HCT116 (cell line): ENCODE data around the gene PRR4. TPM values are rescaled to one million over a fixed set of nuclear protein-coding genes. Genes with fewer than 3 reads are reported as not detected.

Experiments
- ATAC-seq: fragments of 200-7000 bp; cut with Tn5 transposase; 2 replicates; pipeline ENCODE4 v1.9.1; 2020; ENCODE audit warnings: mild to moderate bottlenecking, moderate library complexity
- BruUV-seq: library from RNA; stranded (reverse); fragments of 400-500 nt; replicated peaks from 2 replicates; lab custom pipeline; 2021; lab: Mats Ljungman, UMichigan
- CTCF ChIA-PET: fragments of 300-600 bp; sonication (Branson Sonifier 250); formaldehyde crosslinking; loops from one replicate; lab custom pipeline; 2021; ENCODE audit warnings: antibody characterized with exemption; lab: Charles Lee
- POLR2A ChIA-PET: fragments of 300-600, 350-600 bp; sonication (Branson Sonifier 250); formaldehyde crosslinking; loops from one replicate; lab custom pipeline; 2021; ENCODE audit warnings: antibody characterized with exemption; lab: Charles Lee
- RAD21 ChIA-PET, 2 experiments: fragments of 300-600 bp; sonication (Branson Sonifier 250); formaldehyde crosslinking; loops; one replicate each; lab custom pipeline; 2023; ENCODE audit warnings: low total read pairs in 2 of 2; ENCODE audit not compliant: uncharacterized antibody in 2 of 2, unreplicated experiment in 2 of 2, low non-redundant PET in 1 of 2; lab: Charles Lee
- DNase-seq: peaks from one replicate; pipeline ENCODE4 v3.0.0-alpha.2; 2010; ENCODE audit warnings: low read depth, low spot score
- H2AFZ ChIP-seq: fragments of 200-600 bp; shearing (Covaris generic), sonication (generic); 2 replicates; pipeline ENCODE4 v1.6.1; 2017; ENCODE audit warnings: low read depth, mixed run types, mixed read lengths, antibody characterized with exemption, low read length; ENCODE audit not compliant: poor library complexity, severe bottlenecking
- H3K27ac ChIP-seq: 2 replicates; pipeline ENCODE4 v1.5.1; 2012; ENCODE audit warnings: low read depth, low read length
- H3K27me3 ChIP-seq: fragments of 200-600 bp; sonication (generic); 2 replicates; pipeline ENCODE4 v1.6.1; 2016; ENCODE audit warnings: mixed run types, low read length, mixed read lengths; ENCODE audit not compliant: insufficient read depth
- H3K36me3 ChIP-seq, 2 experiments: fragments of 200-500 bp in 1 of 2; fragments of 200-600 bp in 1 of 2; sonication (Bioruptor generic) in 1 of 2; sonication (generic) in 1 of 2; 2 replicates each; pipeline versions ENCODE4 v1.5.1 to v1.6.1; 2014 to 2016; ENCODE audit warnings: low read length in 2 of 2, inconsistent platforms in 1 of 2, mixed read lengths in 1 of 2, mixed run types in 1 of 2; ENCODE audit not compliant: insufficient read depth in 2 of 2, control insufficient read depth in 1 of 2
- H3K4me1 ChIP-seq, 2 experiments: fragments of 200-600 bp in 1 of 2; sonication (generic) in 1 of 2; 2 replicates each; pipeline versions ENCODE4 v1.5.1 to v1.6.1; 2012 to 2017; ENCODE audit warnings: low read length in 2 of 2, inconsistent platforms in 1 of 2, mild to moderate bottlenecking in 1 of 2, mixed read lengths in 1 of 2, mixed run types in 1 of 2, moderate library complexity in 1 of 2; ENCODE audit not compliant: insufficient read depth in 2 of 2, control insufficient read depth in 1 of 2
- H3K4me2 ChIP-seq: fragments of 200-600 bp; sonication (generic); 2 replicates; pipeline ENCODE4 v1.6.1; 2017; ENCODE audit warnings: mixed run types, low read length, mixed read lengths
- H3K4me3 ChIP-seq, 2 experiments: fragments of 200-600 bp in 1 of 2; sonication (generic) in 1 of 2; replicated peaks in 1 of 2; 2 replicates each; pipeline ENCODE4 v1.5.1; 2011 to 2016; ENCODE audit warnings: low read length in 2 of 2, control low read depth in 1 of 2, low read depth in 1 of 2, mild to moderate bottlenecking in 1 of 2, mixed read lengths in 1 of 2, mixed run types in 1 of 2
- H3K79me2 ChIP-seq: fragments of 200-600 bp; sonication (generic); 2 replicates; pipeline ENCODE4 v1.6.1; 2017; ENCODE audit warnings: mild to moderate bottlenecking, mixed run types, low read length, moderate library complexity, mixed read lengths; ENCODE audit not compliant: insufficient read depth
- H3K9ac ChIP-seq: fragments of 200-600 bp; sonication (generic); 2 replicates; pipeline ENCODE4 v1.6.1; 2016; ENCODE audit warnings: low read length, mixed read lengths
- H3K9me2 ChIP-seq: fragments of 200-600 bp; sonication (generic), shearing (Covaris generic); 2 replicates; pipeline ENCODE4 v1.6.1; 2017; ENCODE audit warnings: mixed run types, mild to moderate bottlenecking, moderate library complexity; ENCODE audit not compliant: insufficient read depth
- H3K9me3 ChIP-seq, 2 experiments: fragments of 200-500 bp in 1 of 2; fragments of 200-600 bp in 1 of 2; sonication (Bioruptor generic) in 1 of 2; sonication (generic) in 1 of 2; 2 replicates each; pipeline ENCODE4 v1.6.1; 2014 to 2017; ENCODE audit warnings: low read length in 2 of 2, mixed read lengths in 2 of 2, inconsistent platforms in 1 of 2, low read depth in 1 of 2, mild to moderate bottlenecking in 1 of 2, mixed run types in 1 of 2, moderate library complexity in 1 of 2; ENCODE audit not compliant: control insufficient read depth in 1 of 2, insufficient read depth in 1 of 2
- H4K20me1 ChIP-seq: fragments of 200-600 bp; sonication (generic), shearing (Covaris generic); 2 replicates; pipeline ENCODE4 v1.6.1; 2017; ENCODE audit warnings: mixed run types, mild to moderate bottlenecking, moderate library complexity; ENCODE audit not compliant: insufficient read depth
- CBX3 ChIP-seq: IDR thresholded peaks from 2 replicates; pipeline ENCODE4 v1.6.1; 2012; ENCODE audit warnings: low read depth
- EGR1 ChIP-seq: IDR thresholded peaks from 2 replicates; pipeline ENCODE4 v1.6.1; 2012; ENCODE audit warnings: low read depth
- ELF1 ChIP-seq: IDR thresholded peaks from 2 replicates; pipeline ENCODE4 v1.6.1; 2012; ENCODE audit warnings: low read depth, borderline replicate concordance
- EZH2phosphoT487 ChIP-seq: fragments of 200-600 bp; IDR thresholded peaks from 2 replicates; pipeline ENCODE4 v1.6.1; 2018; ENCODE audit warnings: antibody characterized with exemption, borderline replicate concordance
- FOSL1 ChIP-seq: IDR thresholded peaks from 2 replicates; pipeline ENCODE4 v1.6.1; 2012; ENCODE audit warnings: low read depth
- POLR2A ChIP-seq: IDR thresholded peaks from 2 replicates; pipeline ENCODE4 v1.7.0; 2011; ENCODE audit warnings: borderline replicate concordance; ENCODE audit not compliant: insufficient read depth, insufficient read length; ENCODE audit errors: extremely low read depth
- POLR2AphosphoS5 ChIP-seq: IDR thresholded peaks from 2 replicates; pipeline ENCODE4 v1.6.1; 2011; ENCODE audit warnings: mild to moderate bottlenecking, low read depth, low read length, moderate library complexity
- SIN3A ChIP-seq: IDR thresholded peaks from 2 replicates; pipeline ENCODE4 v1.6.1; 2012; ENCODE audit warnings: low read depth
- SRF ChIP-seq: IDR thresholded peaks from 2 replicates; pipeline ENCODE4 v1.6.1; 2012; ENCODE audit warnings: low read depth
- ZBTB33 ChIP-seq: IDR thresholded peaks from 2 replicates; pipeline ENCODE4 v1.6.1; 2011; ENCODE audit warnings: mild to moderate bottlenecking, low read length, moderate library complexity; ENCODE audit not compliant: insufficient replicate concordance; ENCODE audit errors: extremely low read depth
- ZFX ChIP-seq: fragments of 450-650 bp; IDR thresholded peaks from 2 replicates; pipeline ENCODE4 v1.6.1; 2017
- intact Hi-C: fragments of 100-400 bp; cut with micrococcal nuclease; formaldehyde crosslinking; loops from 2 replicates; pipeline ENCODE4 v1.10.0; 2022
- total RNA-seq: library from RNA; stranded (reverse); gene quantifications from one replicate; pipeline ENCODE4 v1.2.1, GENCODE V29; 2021; ENCODE audit not compliant: unreplicated experiment

Gene PRR4
- total RNA-seq, 1 experiment from 2014 or later = 2.2 TPM

DNA sequence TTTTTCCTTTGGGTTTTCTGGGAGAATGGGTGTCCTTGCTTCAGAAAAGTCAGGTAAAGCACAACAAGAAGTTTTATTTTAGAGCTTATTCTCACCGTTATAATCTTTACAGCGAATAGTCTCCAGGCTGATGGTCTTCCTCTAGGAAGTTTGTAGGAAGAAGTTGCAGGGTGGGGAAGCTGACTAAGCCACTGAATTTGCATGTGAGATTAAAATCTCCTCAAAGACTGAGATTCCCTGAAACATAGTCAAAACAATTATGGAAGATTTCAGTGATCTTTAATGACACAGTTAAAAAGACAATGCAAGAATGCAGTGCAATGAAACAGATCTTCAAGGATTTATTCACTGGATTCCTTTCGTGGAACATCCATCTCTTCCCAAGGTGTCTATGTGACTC, 24.3 kb downstream of the PRR4 start:
- ChIA-PET RAD21 (no interaction called here), CTCF (no interaction called here), POLR2A (no interaction called here)
- Histone ChIP-seq H3K27ac (no peak overlapping the region), H3K9me3 (no peaks in the 10 kb centered on the region), H3K4me3 (no peak overlapping the region), H4K20me1 (no peaks in the 10 kb centered on the region), H3K4me2 (no peak overlapping the region), H2AFZ (no peak overlapping the region), H3K4me1 (no peaks in the 10 kb centered on the region), H3K27me3 (no peaks in the 10 kb centered on the region), H3K9me2 (no peaks in the 10 kb centered on the region), H3K79me2 (no peaks in the 10 kb centered on the region), H3K36me3 (no peaks in the 10 kb centered on the region), H3K9ac (no peak overlapping the region)
- DNase-seq (no peak), ATAC-seq (no peak)
- TF ChIP-seq ZFX (no peak), SIN3A (no peak), EGR1 (no peak), POLR2AphosphoS5 (no peak), CBX3 (no peak), ZBTB33 (no peak), FOSL1 (no peak), SRF (no peak)
- intact Hi-C loops = no loop called here
- no TSS peak for BruUV-seq

GRCh38 chr12:10811883-10812536, 37.3 kb downstream of the PRR4 start:
- H3K4me2 ChIP-seq = no peak overlapping the region
- no peaks in the 10 kb centered on the region for H3K79me2 ChIP-seq
- intact Hi-C loops = no loop called here
- ATAC-seq (no peak), DNase-seq (no peak)
- no peak overlapping the region for H3K4me3 ChIP-seq
- H3K27me3 ChIP-seq = no peaks in the 10 kb centered on the region
- no peak overlapping the region for H3K9ac ChIP-seq
- H3K36me3 ChIP-seq = no peaks in the 10 kb centered on the region
- no TSS peak for BruUV-seq
- ChIA-PET POLR2A (no interaction called here), CTCF (no interaction called here), RAD21 (no interaction called here)
- H3K4me1 ChIP-seq = no peaks in the 10 kb centered on the region
- TF ChIP-seq ZFX (no peak), SIN3A (no peak), ZBTB33 (no peak), EZH2phosphoT487 (no peak), EGR1 (no peak), POLR2A (no peak), ELF1 (no peak)
- H2AFZ ChIP-seq = no peak overlapping the region
- no peak overlapping the region for H3K27ac ChIP-seq
- no peaks in the 10 kb centered on the region; the same call in 1 of the 2 replicates for H3K9me2 ChIP-seq
- no peaks in the 10 kb centered on the region for H3K9me3 ChIP-seq
- no peaks in the 10 kb centered on the region for H4K20me1 ChIP-seq
